HepG2 (cell line): Measurements from ENCODE around the gene STAB2. TPM values are rescaled to one million over a fixed set of nuclear protein-coding genes. Genes with fewer than 3 reads are reported as not detected.

Source experiments
- ATAC-seq: fragments of 200-7000 bp; cut with Tn5 transposase; 3 replicates; pipeline ENCODE4 v1.9.1; 2020; ENCODE audit warnings: mild to moderate bottlenecking, moderate library complexity
- BruUV-seq: library from RNA; stranded (reverse); fragments of 400-500 nt; replicated peaks from 2 replicates; lab custom pipeline; 2021; lab: Mats Ljungman, UMichigan
- CTCF ChIA-PET: fragments of 300-600 bp; formaldehyde crosslinking; extraction: SDS; loops from one replicate; lab custom pipeline; 2021; ENCODE audit warnings: low total read pairs, inconsistent platforms, low intra/inter-chr PET ratio; lab: Yijun Ruan, JAX
- POLR2A ChIA-PET: fragments of 350-600 bp; sonication (Branson Sonifier 250); formaldehyde crosslinking; loops from one replicate; lab custom pipeline; 2020; ENCODE audit warnings: antibody characterized with exemption, inconsistent platforms; lab: Yijun Ruan, JAX
- DNase-seq: peaks from one replicate; pipeline ENCODE4 v3.0.0-alpha.2; 2015; ENCODE audit warnings: low spot score
- FAIRE-seq: peaks from 3 replicates; lab custom pipeline; 2011; peaks lifted over from hg19 to GRCh38; lab: Jason Lieb, UNC
- H2AFZ ChIP-seq: one replicate; pipeline ENCODE4 v1.6.1; 2011; ENCODE audit warnings: low read length, inconsistent platforms
- H3K27ac ChIP-seq: fragments of 300-600 bp; 3 replicates; pipeline ENCODE4 v1.8.0; 2011; ENCODE audit warnings: mixed run types, mild to moderate bottlenecking, mixed read lengths, low read length, inconsistent platforms; ENCODE audit not compliant: insufficient read depth; ENCODE audit errors: extremely low read length
- H3K27me3 ChIP-seq, 2 experiments: fragments of 200-600 bp in 1 of 2; 2 replicates in 1 of 2; 3 replicates in 1 of 2; pipeline versions ENCODE4 v1.6.0 to v1.8.0; 2011; ENCODE audit warnings: low read length in 2 of 2, mild to moderate bottlenecking in 2 of 2, moderate library complexity in 2 of 2, inconsistent platforms in 1 of 2; ENCODE audit not compliant: insufficient read depth in 2 of 2, control insufficient read depth in 1 of 2
- H3K36me3 ChIP-seq, 2 experiments: fragments of 200-600 bp in 1 of 2; replicated peaks in 1 of 2; 2 replicates in 1 of 2; 3 replicates in 1 of 2; pipeline versions ENCODE4 v1.5.1 to v1.8.0; 2011; ENCODE audit warnings: low read length in 2 of 2, inconsistent platforms in 1 of 2; ENCODE audit not compliant: insufficient read depth in 2 of 2, control insufficient read depth in 1 of 2
- H3K4me1 ChIP-seq: 2 replicates; pipeline ENCODE4 v1.5.1; 2012; ENCODE audit warnings: low read length, inconsistent platforms; ENCODE audit not compliant: insufficient read depth
- H3K4me2 ChIP-seq: 2 replicates; pipeline ENCODE4 v1.6.0; 2011; ENCODE audit warnings: low read depth, low read length, inconsistent platforms
- H3K4me3 ChIP-seq, 3 experiments: fragments of 200-600 bp in 1 of 3; sonication (generic), shearing (Covaris generic) in 1 of 3; replicated peaks in 1 of 3; 2 replicates each; pipeline ENCODE4 v1.5.1; 2011 to 2016; ENCODE audit warnings: low read length in 3 of 3, inconsistent platforms in 2 of 3, low read depth in 2 of 3, mild to moderate bottlenecking in 2 of 3, control low read depth in 1 of 3, mixed read lengths in 1 of 3; ENCODE audit not compliant: insufficient read depth in 1 of 3
- H3K79me2 ChIP-seq: one replicate; pipeline ENCODE4 v1.6.1; 2011; ENCODE audit warnings: low read length, inconsistent platforms; ENCODE audit not compliant: insufficient read depth
- H3K9ac ChIP-seq: 2 replicates; pipeline ENCODE4 v1.6.0; 2011; ENCODE audit warnings: mild to moderate bottlenecking, low read depth, low read length, inconsistent platforms; ENCODE audit not compliant: insufficient read depth
- H3K9me3 ChIP-seq: 2 replicates; pipeline ENCODE4 v1.5.1; 2012; ENCODE audit warnings: mild to moderate bottlenecking, low read length
- H4K20me1 ChIP-seq: 2 replicates; pipeline ENCODE4 v1.6.0; 2011; ENCODE audit warnings: inconsistent platforms, mild to moderate bottlenecking, low read length, moderate library complexity; ENCODE audit not compliant: insufficient read depth
- PPARG ChIP-seq: conservative IDR thresholded peaks from 2 replicates; pipeline ENCODE4 v1.6.1; 2016; ENCODE audit warnings: missing biosample characterization, missing genetic modification reagents
- RXRA ChIP-seq: sonication (generic); formaldehyde crosslinking; IDR thresholded peaks from 2 replicates; pipeline ENCODE4 v1.5.1; 2020; ENCODE audit warnings: missing genetic modification reagents
- ZFY ChIP-seq: sonication (generic); formaldehyde crosslinking; IDR thresholded peaks from 2 replicates; pipeline ENCODE4 v1.4.0; 2020; ENCODE audit warnings: missing genetic modification reagents
- ZNF207 ChIP-seq: fragments of 450-650 bp; IDR thresholded peaks from 2 replicates; pipeline ENCODE4 v1.6.1; 2016; ENCODE audit warnings: antibody characterized with exemption, borderline replicate concordance
- ZNF317 ChIP-seq: sonication (generic); formaldehyde crosslinking; IDR thresholded peaks from 2 replicates; pipeline ENCODE4 v1.5.0; 2020; ENCODE audit warnings: mild to moderate bottlenecking, missing genetic modification reagents
- ZNF367 ChIP-seq: sonication (generic); formaldehyde crosslinking; IDR thresholded peaks from 2 replicates; pipeline ENCODE4 v1.4.0; 2020; ENCODE audit warnings: missing genetic modification reagents, borderline replicate concordance
- ZNF407 ChIP-seq: sonication (generic); formaldehyde crosslinking; IDR thresholded peaks from one replicate; pipeline ENCODE4 v1.5.1; 2020; ENCODE audit warnings: mild to moderate bottlenecking, missing genetic modification reagents; ENCODE audit errors: not compliant biosample characterization
- WGBS: methylation state at CpG from one replicate; pipeline ENCODE4 v1.1.6; 2017; ENCODE audit warnings: low lambda C conversion rate; 5-methylcytosine and 5-hydroxymethylcytosine counted together
- in situ Hi-C: cut with HindIII; loops from 2 replicates; pipeline ENCODE4 v1.10.0; 2017; ENCODE audit warnings: low pct_unique_long_range_greater_than_20kb; ENCODE audit not compliant: extremely low pct_ligation_motif_present
- intact Hi-C: fragments of 100-400 bp; cut with micrococcal nuclease; formaldehyde crosslinking; loops from one replicate; pipeline ENCODE4 v1.10.0; 2022; ENCODE audit not compliant: unreplicated experiment
- polyA plus RNA-seq, 8 experiments: library from polyadenylated mRNA; depleted of rRNA in 3 of 8; stranded (reverse) in 7 of 8; unstranded in 1 of 8; fragments of >200 nt; fragmentation: Illumina TruSeq in 4 of 8; extraction: Trizol in 4 of 8; gene quantifications; 2 replicates each; pipeline versions ENCODE4 v1.2.1 to v1.2.3, GENCODE V29; 2011 to 2016; ENCODE audit warnings: low read depth in 4 of 8, missing spikeins in 1 of 8, mixed read lengths in 1 of 8; ENCODE audit not compliant: insufficient read depth in 1 of 8
- total RNA-seq, 5 experiments: library from RNA; depleted of rRNA; stranded (reverse); fragments of >200 nt; fragmentation: Illumina TruSeq; extraction: Trizol; gene quantifications; 2 replicates each; pipeline ENCODE4 v1.2.3, GENCODE V29; 2016; ENCODE audit warnings: low read depth in 1 of 5
- TF ChIP-seq, protein P1 (sequence below): sonication (generic); formaldehyde crosslinking; conservative IDR thresholded peaks from 2 replicates; pipeline ENCODE4 v1.4.0; 2020; ENCODE audit warnings: missing genetic modification reagents
- TF ChIP-seq, protein P2 (sequence below): sonication (generic); formaldehyde crosslinking; IDR thresholded peaks from 2 replicates; pipeline ENCODE4 v1.8.1; 2023; ENCODE audit warnings: mild to moderate bottlenecking, moderate library complexity, missing genetic modification reagents

Gene STAB2
- total and polyA plus RNA-seq, 2 of the 13 experiments (the other 11 are each of a cell fraction or from before 2014, with no cell fraction given): not detected

DNA sequence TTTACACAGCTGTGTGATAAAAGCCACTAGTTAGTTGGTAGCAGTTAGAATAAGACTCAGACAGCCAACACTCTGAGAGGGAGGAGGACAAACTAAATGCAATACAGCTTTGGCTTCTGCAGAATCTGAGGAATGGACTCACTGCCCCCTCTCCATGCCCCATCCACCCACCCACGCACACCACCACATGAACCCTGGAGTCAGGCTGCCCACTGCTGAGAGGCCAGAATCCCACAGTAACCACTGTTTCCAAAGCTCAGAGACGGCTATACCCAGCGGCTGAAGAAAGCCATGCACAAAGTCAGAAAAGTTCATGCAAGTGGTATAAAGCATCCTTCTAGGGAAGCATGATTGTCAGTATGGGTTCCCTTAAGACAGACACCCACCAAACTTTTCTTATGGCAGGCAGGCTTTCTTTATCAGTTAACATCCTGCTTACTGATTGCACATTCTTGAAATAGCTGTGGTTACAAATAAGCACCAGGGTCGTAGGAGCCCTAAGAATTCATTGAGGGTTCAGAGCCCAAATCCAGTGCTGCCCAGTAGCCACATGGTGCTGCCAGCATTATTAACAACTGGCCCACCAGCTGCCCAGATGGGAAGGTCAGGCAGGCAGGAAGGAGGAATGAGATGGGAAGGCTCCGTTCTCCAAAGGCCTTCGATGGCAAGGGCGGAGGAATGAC is 192.5 kb downstream of the STAB2 start:
- no peak overlapping the region for H3K9ac ChIP-seq
- no peak for FAIRE-seq
- no peaks in the 10 kb centered on the region for H3K79me2 ChIP-seq
- in situ Hi-C loops (loop anchor here (10.0 kb wide), 1 partner anchor 85 kb away; no protein-coding TSS in a partner anchor), intact Hi-C loops (loop anchor here (10.0 kb wide), 1 partner anchor 155 kb away; the partner anchor contains the start of gene HSP90B1)
- peaks cover 22 to 56% of the 10 kb centered on the region in 2 experiments for H3K36me3 ChIP-seq
- CTCF ChIA-PET: no interaction called here
- 86% methylated on average over 7 of the region's 7 CpGs for whole genome bisulfite sequencing
- H4K20me1 ChIP-seq: no peaks in the 10 kb centered on the region
- no peaks in the 10 kb centered on the region for H3K9me3 ChIP-seq
- H3K4me1 ChIP-seq: peaks cover under 1% of the 10 kb centered on the region; the same call in 1 of the 2 replicates
- no peak for DNase-seq
- no TSS peak for BruUV-seq
- ATAC-seq: no peak
- no peak overlapping the region for H2AFZ ChIP-seq
- POLR2A ChIA-PET: no interaction called here
- no peak overlapping the region for H3K4me2 ChIP-seq
- no peak overlapping the region for H3K27ac ChIP-seq
- H3K27me3 ChIP-seq: no peaks in the 10 kb centered on the region
- H3K4me3 ChIP-seq: no peak overlapping the region
- TF ChIP-seq ZFY: no peak
- TF ChIP-seq RXRA (CRISPR knock-in tag): no peak
- TF ChIP-seq, protein P1, sequence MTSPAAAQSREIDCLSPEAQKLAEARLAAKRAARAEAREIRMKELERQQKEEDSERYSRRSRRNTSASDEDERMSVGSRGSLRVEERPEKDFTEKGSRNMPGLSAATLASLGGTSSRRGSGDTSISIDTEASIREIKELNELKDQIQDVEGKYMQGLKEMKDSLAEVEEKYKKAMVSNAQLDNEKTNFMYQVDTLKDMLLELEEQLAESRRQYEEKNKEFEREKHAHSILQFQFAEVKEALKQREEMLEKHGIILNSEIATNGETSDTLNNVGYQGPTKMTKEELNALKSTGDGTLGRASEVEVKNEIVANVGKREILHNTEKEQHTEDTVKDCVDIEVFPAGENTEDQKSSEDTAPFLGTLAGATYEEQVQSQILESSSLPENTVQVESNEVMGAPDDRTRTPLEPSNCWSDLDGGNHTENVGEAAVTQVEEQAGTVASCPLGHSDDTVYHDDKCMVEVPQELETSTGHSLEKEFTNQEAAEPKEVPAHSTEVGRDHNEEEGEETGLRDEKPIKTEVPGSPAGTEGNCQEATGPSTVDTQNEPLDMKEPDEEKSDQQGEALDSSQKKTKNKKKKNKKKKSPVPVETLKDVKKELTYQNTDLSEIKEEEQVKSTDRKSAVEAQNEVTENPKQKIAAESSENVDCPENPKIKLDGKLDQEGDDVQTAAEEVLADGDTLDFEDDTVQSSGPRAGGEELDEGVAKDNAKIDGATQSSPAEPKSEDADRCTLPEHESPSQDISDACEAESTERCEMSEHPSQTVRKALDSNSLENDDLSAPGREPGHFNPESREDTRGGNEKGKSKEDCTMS (CRISPR knock-in tag): no peak
- no peak for TF ChIP-seq ZNF367 (CRISPR knock-in tag)
- TF ChIP-seq ZNF317: no peak
- TF ChIP-seq ZNF207: no peak
- TF ChIP-seq PPARG (CRISPR knock-in tag): no peak
- no peak for TF ChIP-seq ZNF407 (CRISPR knock-in tag)
- TF ChIP-seq, protein P2, sequence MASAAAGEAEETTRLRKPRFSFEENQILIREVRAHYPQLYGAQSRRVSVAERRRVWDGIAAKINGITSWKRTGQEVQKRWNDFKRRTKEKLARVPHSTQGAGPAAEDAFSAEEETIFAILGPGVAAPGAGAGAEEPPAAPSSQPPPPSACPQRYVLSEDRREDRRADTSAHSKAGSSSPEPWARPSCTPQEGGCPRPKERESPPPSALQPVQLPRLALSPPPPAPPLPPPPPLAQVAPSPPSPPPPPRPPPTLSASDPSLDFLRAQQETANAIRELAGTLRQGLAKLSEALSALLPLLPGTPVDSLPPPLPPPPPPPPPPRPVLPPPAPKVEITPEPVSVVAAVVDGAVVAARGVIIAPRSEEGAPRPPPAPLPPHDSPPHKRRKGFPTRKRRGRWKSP (CRISPR knock-in tag): no peak
